IPS DF 4.7 (cell line): ENCODE results near the gene CCDC187.

Source experiments
- DNase-seq: peaks from one replicate; pipeline ENCODE4 v3.0.0-alpha.2; 2013; ENCODE audit warnings: low spot score; ENCODE audit errors: extremely low read depth

The CCDC187 gene

DNA sequence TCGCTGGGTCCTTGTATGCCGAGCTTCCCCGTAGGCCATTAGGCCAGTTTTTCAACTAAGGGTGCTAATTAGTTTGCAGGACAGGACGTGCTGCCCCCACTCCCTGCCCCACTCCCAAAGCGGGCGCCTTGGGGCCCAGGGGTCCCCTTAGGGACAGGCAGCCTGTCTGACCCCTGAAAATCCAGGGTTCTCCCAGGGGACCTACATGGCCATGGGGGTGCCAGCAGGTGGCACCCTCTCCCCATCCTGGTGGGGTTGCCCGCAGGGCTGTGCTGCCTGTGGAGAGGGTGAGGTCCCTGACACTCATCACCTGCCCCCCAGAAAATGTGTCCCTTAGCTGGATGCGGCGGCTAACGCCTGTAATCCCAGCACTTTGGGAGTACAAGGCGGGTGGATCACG is 8.5 kb upstream of the CCDC187 start:
- no peak for DNase-seq

DNA sequence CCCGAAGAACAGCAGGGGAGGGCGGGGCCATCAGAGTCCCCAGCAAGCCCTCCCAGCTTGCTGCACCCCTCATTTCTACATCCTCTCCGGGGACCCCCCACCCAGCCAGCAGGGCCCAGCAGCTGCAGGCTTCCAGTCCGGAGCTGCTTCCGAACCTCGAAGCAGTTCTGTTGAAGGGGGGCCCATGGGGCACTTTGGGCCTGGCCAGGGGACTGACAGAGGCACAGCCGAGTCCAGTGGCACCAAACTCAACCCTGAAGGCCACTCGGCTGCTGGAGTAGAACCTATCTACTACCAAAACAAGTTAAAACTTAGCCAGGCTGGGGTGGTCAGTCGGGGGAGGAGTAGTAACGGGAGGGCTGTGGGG is 8.1 kb upstream of the CCDC187 start:
- no peak for DNase-seq

DNA sequence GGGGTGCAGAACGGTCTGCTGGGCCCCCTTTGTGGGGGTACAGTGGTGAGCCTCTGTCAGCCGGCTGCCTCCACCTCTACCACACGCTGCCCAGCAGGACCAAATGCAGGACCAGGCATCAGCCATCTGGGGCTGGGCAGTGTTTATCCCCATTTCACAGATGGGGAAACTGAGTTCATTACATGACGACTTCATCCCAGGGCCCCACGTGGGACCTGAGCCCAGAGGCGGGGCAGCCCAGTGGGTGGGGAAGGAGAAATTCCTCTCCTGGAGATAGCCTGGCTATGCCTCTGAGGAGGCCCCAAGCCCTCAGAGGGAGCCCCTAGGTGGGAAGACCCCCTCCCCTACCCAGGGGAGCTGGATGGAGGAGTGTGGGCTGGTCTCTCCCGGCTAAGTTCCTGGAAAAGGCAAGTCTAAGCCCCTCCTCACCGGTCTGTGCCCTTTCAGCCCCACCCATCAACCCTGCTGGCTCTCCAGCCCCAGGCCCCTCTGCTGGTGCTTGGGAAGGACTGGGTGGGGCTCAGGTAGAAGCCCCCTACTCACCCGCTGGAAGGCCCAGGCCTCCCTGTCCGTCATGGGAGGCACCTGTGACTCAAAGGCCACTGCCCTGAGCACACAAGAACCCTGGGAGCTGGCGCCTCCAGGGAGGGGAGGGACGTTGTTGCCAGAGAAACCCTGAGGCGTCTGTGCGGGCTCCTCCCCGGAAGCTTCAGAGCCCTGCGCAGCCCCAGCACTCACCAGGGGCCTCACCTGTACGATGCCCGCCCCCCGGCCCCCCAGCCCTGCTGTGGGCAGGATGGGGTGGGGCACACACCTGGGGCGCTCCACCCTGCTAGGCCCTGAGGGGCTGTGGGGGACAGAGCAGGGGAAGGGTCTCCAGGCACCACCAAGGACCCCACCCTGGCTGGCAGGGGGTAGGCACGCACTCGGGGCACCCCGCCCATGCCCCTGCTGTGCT is 7.4 kb upstream of the CCDC187 start:
- DNase-seq, result no peak

DNA sequence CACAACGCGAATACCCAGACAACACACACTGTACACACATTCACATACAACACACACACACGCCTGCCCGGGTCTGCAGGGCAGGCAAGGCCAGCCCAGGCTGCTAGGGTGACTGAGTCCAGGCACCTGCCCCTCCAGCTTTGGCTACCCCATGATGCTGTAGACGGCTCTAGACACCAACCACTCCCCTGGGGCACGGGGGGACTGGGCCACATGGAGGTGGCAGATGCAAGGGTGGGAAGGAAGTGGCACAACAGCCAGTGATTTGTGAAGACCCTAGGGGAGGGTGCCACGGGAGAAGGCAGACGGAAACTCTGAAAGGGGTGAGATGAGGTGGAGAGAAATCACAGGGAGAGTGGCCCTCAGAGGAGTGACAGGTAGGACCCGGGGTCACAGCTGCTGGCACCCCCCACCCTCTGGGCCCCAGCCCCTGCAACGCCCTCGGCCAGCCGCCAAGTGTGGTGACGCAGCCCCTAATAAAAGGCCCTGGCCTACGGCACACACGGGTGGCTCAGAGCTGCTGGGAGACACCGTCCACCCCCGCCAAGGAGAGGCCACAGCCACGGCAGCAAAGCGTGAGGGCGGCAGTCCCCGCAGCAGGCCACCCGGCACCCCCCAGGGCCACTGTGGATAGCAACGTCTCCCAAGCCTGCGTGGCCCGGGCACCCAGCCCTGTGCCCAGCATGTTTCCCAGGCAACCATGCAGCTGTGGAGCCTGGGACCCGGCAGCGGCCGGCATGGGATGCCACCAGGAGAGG is 6.6 kb upstream of the CCDC187 start:
- no peak for DNase-seq

DNA sequence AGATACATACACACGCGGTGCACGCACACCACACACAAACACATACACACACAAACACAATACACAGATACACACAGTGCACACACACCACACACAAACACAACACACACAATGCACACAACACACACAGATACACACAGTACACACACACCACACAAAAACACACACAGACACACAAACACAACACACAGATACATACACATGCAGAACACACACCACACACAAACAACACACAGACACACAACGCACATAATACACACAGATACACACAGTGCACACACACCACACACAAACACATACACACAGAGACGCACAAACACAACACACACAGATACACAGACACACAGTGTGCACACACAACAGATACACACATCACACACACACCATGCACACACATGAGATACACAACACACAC is 5.9 kb upstream of the CCDC187 start:
- DNase-seq, result no peak

DNA sequence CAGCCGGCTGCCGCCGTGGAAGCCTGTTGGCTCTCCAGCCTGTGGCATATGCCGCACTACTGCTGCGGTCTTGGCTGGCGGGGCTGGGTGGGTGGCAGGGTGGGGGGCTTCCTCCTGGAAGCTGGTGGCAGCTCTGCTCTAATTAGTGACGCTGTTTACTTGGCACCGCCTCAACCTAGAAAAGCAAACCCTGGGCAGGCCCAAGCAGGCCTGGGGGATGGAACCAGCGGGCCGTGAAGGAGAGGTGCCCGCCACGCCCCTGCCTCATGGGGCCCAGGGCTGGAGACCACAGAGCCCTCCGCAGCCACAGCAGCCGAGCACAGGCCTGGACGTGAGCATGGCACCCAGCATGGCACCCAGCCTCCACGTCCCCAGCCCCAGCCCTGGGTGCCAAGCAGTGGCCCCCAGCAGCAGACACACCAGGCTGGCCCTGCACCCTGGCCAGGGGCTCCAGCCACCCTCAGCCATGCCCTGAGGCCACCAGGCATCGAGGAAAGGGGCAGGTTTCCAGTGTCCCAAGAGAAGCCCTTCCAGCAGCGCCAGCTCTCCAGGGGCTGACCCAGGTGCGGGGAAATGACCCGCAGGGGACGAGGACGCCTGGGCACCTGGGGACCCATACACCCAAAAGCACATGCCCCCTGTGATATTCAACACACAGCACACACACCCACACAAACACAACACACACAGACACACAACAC is 5.4 kb upstream of the CCDC187 start:
- no peak for DNase-seq

DNA sequence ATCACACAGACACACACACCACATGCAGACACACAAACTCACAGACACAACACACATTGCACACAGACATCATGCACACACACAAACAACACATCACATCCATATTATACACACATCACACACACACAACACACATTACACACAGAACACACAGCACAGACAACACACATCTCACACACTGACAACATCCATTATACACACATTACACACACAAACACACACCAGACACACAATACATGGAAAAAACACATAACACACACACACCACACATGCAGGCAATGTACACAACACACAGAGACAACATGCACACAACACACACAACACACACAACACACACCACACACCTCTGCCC is 4.8 kb upstream of the CCDC187 start:
- no peak for DNase-seq

DNA sequence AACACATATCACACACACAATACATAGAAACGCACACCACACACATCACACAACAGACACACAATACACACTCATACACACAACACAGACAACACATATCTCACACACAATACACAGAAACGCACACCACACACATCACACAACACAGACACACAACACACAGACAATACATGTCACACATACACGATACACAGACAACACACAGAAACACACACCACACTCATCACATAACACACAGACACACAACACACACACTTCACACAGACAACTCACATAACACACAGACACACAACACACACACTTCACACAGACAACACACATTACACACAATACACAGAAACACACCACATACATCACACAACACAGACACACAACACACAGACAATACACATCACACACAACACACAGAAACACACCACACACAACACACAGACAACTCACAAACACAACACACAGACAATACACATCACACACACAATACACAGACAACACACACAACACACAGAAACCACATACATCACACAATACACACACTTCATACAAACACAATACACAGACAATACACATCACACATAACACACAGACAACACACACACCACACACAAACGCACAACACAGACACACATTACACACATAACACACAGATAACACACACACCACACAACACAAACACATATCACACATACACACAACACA is 4.3 kb upstream of the CCDC187 start:
- DNase-seq, result no peak

DNA sequence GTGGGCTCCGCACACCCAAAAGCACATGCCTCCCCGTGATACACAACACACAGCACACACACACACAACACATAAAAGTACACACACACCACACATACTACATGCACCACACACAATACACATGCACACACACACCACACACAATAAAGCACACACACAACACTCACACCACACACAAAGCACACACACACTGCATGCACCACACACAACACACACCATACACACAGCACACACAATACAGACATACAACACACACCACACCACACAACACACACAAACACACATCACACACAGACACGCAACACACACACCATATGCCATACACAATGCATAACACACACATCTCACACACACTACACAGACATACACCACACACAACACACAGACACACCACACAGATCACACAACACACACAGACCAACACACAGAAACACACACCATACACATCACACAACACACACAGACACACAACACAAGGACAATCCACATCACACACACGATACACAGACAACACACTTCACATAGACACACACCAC is 3.4 kb upstream of the CCDC187 start:
- DNase-seq, result no peak

DNA sequence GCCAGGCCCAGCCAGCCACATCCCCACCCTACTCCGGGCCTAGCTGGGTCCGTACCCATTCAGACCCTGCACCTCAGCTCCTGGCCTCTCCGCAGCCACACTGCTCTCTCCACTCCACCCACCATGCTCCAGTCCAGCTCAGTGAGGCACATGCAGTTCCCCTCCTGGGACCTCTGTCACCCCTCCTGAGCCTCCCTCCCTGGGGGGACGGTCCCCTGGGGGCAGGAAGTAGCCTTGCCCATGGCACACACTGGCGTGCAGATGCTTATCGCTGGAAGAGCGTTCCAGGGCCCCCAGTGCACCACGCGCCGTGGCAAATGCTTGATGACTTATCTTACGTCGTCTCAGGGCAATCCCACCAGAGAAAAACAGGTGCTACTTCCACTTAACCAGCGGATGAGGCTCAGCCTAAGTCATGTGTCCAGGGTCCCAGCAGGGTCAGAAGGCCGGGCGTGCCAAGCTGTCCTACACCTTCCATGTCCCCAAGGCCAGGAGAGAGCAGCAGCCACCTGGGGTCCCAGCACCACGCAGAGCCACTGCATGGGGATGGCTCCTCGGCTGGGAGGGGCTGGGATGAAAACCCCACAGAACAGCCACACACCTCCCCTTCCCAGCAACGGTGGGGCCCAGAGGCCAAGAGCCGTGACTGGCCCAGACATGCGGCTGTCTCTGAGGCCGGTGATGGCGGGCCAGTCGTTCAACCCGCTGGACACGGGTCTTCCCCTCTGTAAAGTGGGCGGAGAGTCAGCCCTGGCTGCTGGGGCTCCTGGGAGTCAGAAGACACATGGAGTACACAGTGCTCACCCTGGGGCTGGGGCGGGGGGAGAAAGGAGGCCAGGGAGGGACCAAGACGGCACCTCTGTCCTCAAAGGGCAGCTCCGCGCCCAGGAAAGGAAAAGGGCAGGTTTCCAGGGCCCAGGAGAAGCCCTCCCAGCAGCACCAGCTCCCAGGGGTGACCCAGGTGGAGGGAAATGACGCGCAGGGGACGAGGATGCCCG is 2.6 kb upstream of the CCDC187 start:
- DNase-seq, result no peak

DNA sequence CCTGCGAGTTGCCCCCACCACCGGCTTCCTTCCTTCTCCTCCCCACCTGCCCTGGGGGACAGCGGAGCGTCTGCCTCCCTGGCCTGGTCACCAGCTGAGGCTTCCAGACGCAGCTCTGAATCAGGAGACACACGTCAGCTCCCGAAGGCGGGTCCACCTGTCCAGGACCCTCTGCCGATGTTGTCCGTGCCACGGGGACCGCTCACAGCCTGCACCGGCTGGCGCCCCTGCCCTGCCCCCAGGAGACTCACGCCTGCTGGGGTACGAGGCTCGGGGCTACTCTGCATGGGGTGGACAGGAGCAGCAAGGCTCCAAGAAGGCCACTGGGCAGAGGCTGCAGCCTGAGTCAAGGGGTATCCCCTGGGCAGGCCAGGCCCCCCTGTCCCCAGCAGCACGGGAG is 1.9 kb upstream of the CCDC187 start:
- no peak for DNase-seq

DNA sequence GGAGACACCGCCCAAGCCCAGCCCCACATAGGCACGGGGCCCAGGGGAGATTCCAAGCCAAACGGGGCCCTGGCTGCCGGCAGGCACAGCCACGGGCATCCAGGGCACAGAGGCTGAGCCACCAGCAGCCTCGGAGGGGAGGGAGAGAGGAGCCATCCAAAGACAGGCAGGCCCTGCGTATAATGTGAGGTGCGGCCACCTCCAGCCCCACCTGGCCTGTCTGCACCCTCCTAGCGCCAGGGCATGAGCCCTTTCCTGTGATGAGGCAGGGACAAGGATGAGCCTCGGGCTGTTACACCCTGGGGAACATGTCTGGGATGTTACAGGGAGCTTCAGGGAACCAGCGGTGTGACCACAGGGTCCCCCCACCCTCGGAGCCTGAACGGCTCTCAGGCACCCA is 1.1 kb upstream of the CCDC187 start:
- no peak for DNase-seq

DNA sequence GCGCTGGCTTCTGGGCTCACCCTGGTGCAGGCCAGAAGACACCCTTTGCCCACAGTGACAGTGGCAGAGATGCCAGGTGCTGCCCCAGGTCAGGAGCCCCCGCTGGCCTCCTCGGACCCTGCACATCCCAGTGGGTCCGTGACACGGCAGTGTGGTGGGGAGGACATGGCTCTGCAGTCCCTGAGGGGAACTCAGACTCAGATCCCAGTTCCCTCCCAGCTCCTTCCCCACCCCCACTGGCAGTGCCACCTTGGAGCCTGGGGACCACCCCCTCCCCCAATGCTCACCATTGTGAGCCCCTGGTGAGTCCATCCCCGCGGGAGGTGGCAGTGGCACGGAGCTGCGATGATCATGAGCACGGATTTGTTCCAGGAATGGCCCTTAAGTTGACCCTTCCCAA is 562 bp upstream of the CCDC187 start:
- no peak for DNase-seq

DNA sequence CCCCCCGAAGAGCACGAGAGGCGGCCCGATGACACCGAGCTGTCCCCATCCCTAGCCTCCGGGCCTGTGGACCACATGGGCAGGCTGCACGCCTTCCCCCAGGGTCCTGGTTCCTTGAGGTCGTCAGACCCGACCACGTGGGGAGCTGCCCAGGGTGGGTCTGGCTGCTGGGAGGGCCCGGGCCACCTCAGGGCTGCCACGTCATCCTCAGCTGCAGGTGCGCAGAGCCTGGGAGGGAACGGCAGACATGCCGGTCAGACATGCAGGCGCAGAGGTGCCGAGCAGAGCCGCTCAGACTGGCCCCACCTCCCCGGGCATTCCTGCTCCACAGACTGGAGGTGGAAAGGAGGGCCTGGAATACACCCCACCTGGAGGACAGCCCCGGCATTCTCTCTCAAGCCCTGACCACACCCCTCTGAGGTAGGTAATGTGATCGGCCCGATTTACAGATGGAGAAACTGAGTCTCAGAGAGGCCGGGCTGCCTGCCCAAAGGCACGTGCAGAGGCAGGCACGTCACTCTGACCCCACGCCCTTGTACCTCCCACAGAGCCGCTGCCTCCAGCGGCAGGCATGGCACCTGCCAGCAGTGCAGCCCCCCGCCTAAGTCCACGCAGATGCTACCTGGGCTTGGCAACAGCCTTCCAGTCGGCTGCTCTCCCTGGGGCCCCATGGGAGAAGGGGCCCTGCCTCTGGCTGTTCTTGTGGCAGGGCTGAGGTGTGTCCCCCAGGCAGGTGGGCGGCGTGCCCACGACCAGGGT is 649 bp downstream of the CCDC187 start:
- no peak for DNase-seq

DNA sequence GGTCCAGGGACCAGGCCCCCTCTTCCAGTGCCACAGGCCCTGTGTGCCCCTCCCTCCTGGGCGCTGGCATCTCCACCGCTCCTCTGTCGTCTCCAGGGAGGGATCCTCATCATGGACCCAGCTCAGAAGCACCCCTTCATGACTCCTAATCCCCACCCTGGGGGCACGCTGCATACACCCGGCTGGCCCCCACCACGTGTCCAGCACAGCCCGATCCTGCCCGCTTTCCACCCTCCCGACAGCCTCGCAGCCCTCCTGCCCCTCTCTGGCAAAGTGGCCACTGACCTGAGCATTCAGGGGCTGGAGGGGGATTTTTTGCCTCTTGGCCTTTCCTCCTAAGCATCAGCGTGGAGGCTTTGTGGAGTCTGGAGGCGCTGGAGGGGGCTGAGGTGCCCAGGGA is 1.4 kb downstream of the CCDC187 start:
- no peak for DNase-seq

DNA sequence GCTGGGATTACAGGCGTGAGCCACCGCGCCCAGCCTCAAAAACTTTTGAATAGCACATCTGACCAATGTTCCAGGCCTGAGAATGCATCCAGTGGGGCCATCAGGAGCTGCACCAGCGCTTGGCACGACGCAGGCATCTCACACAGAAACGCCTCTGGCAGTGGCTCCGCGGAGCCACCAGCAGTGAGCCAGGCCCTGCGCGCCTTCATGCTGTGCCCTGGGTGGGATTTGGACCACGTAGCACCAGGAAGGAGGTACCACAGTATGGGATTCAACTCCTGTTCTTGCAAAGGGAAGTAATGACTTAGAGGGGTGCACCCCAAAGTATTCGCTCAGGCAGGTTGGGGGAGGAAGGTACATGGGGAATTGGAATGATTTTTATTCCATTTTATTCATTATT is 3.0 kb downstream of the CCDC187 start:
- no peak for DNase-seq

DNA sequence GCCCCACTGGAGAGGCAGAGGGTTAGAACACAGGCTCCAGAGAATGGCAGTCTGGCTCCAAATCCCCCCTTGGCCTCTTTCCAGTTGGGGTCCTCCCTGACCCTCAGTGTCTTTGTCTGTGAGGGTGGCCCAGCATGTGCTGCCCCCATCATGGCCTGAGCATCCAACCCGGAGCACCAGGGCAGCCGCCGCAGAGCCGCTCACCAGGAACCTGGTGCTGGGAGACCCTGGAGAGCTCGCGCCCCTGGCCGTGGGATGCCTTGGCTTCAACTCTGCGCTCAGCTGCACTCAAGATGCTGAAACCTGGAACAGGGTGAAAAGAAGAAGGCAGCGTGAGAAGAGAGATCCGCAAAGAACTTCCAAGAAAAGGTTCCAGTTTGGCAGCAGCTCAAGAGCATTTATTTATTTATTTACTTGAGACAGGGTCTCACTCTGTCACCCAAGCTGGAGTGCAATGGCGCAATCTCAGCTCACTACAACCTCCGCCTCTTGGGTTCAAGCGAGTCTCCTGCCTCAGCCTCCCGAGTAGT is 3.8 kb downstream of the CCDC187 start:
- no peak for DNase-seq

DNA sequence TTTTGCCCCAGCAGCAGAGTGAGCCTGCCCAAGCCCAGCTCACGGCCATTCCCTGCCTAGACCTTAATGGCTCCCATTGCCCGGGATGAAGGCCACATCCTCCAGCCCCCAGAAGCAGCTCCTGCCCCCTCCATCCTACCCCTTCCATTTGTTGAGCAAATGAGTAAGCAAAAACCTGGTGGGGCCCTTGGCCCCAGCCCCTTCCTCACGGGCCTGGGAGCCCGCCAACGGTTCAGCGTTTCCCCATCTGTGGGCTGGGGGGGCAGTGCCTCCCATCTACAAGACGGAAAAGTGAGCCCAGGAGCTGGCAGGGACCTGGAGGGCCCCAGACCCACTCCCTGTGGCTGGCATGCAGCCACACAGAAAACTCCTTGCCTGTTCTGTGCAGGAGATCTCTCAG is 4.4 kb downstream of the CCDC187 start:
- DNase-seq, result no peak

DNA sequence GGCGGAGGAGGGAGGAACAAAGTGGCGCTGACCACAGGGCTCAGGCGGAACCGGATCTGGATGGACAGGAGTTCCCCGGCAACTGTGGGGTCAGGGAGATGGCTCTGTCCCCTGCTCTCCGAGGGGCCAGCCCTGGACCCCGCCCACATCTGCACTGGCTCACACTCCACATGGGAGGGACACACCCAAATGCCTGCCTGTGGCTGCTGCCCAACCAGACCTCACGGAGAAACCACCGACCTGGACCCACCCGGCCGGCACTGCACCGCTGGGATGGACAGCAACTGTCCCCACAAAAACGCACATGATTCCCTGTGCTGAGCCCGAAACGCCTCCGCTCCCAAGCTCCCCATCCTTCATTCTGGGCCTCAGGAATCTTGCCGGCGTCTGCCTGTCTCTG is 4.8 kb downstream of the CCDC187 start:
- no peak for DNase-seq
